Activated CD4-positive, alpha-beta T cell treated with anti-CD3 and anti-CD28 coated beads for 4 hours (primary cell): ENCODE data around the gene SMIM45.
"Not testable (repeated sequence)": the region's sequence is repeated elsewhere in the genome, so short reads cannot be mapped to it uniquely, and the experiment has no call there.

ENCODE experiments used
- DNase-seq, 2 donors: peaks; one replicate each; pipeline ENCODE4 v3.0.0-alpha.2; 2020

Gene SMIM45

DNA sequence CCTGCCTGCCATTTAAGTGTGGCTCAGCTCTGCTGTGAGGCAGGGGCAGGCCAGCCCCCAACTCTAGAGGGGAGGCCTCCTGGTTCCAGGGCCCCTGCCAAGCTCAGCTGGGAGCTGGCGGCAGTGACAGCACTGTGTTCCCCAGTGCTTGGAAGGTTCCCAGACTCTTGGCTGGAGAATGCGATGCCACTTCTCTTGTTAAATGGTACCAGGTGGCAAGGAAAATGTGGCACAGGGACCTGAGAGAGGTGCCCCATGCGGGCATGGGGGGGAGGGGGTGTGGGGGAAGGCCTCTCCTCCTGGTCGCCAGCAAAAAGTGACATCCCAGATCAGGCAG, 17.0 kb upstream of the SMIM45 start:
- DNase-seq = no peak

DNA sequence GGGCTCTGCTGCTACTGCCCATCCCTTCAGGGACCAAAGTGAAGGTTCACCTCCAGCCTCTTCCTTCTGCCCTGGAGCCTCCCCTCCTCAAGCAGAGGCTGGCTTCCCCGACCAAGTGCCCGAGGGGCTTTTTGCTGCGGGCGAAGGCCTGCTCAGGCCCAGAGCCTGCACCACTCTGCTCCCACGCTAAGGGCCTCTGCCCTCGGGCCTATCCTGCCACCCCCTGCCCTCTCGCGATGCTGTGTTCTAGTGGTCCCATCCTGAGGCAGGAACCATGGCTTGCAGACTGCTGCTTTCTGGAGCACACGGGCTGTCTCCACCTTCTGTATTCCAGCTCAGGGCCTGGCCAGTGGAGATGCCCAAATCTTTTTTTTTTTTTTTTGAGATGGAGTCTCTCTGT, 16.4 kb upstream of the SMIM45 start:
- no peak for DNase-seq

DNA sequence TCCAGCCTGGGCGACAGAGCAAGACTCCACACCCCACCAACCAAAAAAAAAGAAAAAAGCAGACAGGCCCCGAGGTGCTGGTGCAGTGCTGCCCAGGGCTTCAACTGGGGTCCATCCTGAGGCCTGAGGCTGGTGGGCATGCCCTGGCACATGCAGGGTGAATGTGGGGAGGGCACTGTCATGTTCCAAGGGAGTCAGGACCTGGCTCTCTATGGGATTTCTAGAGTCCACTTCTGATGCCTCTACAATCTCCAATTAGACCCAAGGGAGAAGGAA, 15.1 kb upstream of the SMIM45 start:
- no peak for DNase-seq

DNA sequence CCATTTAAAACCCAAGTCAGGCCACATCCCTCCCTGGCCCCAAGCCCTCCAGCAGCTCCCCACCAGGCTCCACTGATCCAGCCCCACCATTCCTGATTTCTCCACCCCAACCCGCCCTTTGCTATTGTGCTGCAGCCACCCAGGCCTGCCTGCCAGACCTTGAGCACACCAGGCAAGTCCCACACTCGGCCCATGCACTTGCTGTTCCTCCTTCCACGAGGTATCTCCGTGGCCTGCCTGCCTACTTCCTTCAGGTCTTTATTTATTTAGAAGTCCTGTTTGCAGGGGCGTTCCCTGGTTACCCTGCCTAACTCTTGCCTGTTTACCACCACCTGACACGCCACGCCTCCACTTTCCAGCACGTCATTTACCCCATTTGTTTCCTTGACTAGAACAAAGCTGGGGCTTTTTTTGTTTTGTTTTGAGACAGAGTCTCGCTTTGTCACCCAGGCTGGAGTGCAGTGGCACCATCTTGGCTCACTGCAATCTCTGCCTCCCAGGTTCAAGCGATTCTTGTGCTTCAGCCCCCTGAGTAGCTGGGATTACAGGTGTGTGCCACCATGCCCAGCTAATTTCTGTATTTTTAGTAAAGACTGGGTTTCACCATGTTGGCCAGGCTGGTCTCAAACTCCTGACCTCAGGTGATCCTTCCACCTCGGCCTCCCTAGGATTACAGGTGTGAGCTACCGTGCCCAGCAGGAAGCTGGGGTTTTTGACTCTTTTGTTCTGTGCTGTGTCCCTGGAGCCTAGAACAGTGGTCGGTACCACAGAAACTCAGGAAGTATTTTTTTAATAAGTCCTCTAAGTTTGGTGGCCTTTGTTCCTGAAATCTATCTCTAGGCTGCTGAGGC, 11.7 kb upstream of the SMIM45 start:
- peak; percentile 93 to 96 for DNase-seq

DNA sequence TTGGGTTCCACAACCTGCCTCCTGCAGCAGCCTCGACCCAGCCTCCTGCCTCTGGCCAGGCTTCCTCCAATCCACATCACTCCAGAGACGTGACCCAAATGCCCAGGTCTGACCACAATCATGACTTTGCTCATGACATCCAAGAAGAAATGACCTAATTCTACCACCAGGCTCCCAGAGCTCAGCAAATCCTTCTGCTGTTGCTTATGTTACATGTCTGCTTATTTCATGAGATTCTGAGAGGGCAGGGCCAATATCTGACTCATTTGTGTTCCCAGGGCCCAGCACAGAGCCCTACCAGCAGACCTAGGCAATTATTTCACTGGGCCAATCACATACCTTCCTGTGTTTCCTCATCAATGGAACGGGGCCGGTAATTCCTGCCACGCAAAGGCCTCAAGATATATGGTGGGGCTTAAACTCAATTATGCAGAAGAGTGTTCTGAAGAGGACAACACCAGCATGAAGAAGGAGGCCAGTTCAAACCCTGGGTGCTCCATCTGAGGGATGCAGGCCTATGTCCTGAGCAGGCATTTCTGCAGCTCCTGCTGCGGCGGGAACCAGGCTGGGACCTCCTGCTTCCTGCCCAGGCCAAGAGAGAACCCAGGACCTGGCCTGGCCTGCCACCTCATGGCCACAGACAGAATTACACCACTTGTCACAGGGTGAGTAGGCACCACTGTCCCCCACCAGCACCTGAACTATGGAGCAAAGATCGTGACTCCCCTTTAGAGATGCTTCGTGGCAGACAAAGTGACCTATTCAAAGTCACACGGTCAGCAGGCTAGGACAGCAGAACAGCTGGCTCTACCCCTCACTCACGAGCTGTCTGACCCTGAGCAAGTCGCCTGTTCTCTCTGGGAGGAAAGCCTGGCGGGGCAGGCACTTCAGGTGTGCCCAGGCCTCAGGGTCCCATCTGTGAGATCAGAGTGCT, 10.9 kb upstream of the SMIM45 start:
- DNase-seq = peak; percentile 80 to 84

DNA sequence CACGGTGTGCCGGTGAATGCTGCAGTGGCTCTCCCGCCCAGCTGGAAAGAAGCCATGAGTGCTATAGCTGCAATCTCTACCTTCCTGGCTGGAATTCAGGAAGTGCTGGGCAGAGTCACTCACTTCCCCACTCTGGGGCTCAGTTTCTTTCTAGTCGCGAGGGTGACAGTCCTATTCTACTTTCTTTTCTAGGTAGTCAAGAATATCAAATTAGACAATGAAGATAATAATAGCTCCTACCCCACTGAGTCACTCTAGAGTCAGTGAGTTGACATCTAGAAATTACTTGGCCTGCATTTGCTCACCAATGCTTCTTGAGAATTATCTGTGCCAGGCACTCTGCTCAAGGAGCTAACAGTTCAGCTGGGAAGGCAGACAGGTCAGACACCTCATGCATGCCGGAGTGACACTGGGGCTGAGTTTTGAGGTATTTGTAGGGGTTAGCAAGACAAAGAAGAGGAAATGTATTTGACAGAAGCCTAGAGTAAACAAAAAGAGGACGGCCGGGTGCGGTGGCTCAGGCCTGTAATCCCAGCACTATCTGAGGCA, 8.2 kb upstream of the SMIM45 start:
- DNase-seq = no peak

DNA sequence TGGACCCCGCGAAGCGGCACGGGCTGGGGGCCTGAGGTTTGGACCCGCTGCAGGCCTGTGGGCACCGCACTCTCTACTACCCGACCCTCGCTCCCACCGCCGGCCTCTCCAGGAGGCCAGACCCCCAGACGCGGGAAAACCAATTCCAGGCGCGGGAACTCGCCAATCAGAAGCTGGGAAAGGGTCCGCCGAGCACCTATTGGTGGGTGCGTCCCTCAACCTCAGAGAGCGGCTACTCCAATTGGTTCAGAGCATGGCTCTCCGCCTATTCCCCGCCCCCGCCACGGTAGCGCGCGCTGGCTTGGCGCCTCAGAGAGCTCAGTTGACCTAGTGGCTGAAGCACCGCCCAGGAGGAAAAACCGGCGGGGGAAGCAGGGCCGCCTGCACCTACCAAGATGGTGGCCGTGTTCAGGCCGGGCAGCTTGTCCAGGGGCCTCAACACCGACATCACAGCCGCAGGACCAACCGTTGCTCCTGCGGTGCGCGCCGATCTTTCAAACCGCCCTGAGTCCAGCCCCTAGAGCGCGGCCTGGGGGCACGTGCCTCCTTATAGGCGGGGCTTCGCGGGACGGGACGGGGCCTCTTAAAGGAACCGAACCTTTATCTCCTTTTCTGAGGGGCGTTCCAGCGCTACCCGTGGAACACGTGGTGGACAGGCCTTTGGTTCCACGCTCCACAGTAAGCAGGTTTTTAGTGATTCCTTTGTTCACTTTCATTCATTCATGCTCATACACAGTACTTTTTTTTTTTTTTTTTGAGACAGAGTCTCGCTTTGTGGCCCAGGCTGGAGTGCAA, 5.1 kb upstream of the SMIM45 start, which contains the start of gene CENPM:
TSS of gene CENPM (minus strand) at position 524 of the 795 bp plus-strand sequence. CDS start at position 448, 76 bp downstream.
- peak; percentile 86 to 88 for DNase-seq

DNA sequence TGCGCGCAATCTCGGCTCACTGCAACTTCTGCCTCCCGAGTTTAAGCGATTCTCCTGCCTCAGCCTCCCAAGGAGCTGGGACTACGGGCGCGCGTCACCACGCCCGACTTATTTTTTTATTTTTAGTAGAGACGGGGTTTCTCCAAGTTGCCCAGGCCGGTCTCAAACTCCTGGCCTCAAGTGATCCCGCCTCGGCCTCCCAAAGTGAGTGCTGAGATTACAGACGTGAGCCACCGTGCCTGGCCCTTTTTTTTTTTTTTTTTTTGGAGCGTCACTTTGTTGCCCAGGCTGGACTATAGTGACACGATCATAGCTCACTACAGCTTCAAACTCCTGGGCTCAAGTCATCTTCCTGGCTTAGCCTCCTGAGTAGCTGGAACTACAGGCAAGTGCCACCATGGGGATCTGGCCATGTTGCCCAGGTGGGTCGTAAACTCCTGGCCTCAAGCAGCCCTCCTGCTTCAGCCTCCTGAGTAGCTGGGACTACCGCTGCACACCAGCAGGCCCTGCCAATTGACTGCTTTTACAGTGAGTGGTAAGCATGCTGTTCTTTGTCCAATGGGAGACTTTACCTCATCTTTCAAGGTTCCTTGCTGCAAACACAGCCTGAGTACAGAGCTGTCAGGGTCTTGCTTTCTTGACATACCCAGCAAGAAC, 4.4 kb upstream of the SMIM45 start:
- no peak for DNase-seq

DNA sequence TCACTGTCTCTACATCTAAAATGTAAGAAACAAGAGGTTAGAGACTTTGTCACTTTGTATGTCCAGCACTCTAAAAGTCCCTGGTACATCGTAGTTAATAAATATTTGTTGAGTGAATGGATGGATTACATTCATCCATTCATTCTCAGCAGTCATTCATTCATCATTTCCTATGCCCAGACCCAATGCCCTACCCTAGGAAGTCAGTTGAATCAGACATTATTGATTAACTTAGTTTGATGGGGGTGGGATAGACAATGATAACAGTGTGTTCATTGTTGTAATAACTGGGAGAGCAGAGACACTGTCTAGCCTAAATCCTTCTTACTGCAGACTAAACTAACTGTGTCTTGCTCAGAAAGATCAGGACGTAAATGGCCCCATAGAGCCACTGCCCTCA, 3.8 kb upstream of the SMIM45 start:
- DNase-seq = no peak

DNA sequence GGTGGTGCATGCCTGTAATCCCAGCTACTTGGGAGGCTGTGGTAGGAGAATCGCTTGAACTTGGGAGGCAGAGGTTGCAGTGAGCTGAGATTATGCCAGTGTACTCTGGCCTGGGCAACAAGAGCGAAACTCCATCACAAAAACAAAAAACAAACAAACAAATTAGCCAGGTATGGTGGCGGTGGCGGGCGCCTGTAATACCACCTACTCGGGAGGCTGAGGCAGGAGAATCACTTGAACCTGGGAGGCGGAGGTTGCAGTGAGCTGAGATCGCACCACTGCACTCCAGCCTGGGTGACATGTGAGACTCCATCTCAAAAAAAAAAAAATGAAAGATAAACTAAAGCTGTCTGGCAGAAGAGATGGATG, 3.0 kb upstream of the SMIM45 start:
- not testable (repeated sequence) for DNase-seq

DNA sequence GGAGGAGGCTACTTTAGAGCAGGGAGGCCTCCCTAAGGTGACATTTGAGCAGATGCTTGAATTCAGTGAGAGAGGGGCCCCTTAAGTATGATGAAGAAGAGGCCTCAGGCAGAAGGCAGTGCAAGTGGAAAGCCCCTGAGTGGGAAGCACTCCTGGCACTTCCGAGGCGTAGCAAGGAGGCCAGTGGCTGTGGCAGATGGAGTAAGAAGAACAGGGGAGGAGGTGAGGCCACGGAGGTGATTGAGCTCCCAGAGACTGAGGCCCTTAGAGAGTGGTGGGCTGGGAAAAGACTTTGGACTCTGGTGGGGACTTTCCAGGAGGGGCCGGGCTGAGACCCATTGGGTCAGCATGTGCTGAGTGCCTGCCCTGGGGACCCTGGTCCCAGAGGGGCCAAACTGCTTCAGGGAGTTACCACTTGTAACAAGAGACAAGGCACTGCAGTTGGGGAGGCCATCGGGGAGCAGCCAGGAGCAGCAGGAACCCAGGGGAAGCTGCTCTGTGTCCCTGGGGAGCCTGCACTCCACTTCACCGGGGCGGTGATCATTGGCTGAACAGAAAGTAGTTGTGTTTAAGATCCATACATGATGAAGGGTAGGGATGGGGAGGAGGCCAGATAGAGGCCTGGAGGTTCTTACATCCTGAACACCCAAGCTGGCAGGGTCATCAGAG, 2.5 kb upstream of the SMIM45 start:
- DNase-seq = no peak

DNA sequence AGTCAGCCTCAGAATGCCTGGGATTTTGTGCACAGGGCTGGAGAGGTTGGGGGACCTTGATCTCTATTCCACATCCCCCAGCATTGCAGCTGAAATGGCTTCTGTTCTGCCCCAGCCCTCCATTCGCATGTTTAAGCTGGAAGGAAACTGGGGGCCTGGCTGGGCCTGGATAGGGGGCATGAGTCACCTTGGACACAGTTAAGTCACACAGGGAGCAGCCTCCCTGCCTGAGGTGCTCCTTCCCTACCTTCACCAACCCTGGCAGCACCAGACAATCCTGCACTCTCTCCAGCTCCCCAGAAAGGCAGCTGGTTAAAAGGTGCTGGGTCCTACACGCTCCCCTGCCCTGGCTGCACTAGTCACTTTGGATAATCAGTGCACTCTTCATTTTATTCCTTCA, 763 bp downstream of the SMIM45 start:
- DNase-seq = no peak

DNA sequence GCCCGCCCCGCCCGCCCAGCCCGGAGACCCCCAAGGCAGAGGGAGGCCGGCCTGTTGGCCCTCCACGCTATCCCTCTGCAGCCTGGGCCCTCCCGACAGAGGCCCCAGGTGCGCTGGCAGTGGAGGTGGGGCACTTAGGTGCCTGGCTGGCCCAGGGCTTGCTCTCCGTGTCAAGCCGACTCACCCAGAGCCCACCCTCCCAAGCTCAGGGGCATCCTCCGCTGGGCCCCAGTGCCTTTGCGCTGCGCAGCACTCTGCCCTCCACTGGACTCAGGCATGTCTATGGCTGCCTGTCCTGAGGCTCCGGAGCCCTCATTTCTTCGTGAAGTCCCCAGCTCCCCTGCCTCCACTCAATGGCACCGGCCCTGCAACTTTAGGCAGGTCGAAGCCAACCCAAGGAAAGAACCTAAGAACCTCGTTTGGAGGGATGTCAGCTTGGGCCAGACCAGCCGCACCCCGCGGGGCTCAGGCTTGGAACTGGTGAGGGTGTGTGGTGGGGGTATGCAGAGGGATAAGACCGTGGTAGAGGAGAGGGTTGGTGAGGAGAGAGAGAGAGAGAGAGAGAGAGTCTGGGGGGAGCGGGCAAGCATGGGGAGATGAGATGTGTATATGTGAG, 6.1 kb downstream of the SMIM45 start:
- no peak for DNase-seq

DNA sequence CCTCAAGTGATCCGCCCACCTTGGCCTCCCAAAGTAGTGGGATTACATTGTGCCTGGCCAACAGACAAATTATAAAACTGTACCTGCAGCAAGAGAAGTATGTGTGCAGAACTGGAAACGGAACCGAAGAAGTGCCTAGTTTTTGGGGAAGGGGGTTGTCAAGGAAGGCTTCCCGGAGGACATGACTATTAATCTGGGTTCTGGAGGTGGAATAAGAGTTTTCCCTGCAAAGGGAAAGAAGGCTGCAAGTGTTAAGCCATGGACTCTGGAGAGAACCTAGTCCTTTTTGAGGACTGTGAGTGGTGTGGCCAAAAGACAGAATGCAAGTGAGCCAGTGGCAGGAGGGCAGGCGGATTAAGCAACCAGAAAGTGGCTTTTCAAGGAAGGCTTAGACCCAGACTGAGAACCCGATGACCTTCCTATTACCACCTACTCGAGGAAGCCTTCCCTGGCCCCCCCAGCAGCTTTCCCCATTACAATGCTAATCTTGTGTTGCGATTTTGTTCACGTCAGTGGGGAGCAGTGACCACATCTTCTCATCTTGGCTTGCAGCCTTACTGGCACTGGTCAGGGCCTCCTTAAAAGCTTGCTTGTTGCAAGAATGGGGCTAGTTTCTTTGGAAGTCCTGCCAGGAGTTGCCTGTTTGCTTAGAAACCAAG, 11.6 kb downstream of the SMIM45 start:
- DNase-seq = no peak

DNA sequence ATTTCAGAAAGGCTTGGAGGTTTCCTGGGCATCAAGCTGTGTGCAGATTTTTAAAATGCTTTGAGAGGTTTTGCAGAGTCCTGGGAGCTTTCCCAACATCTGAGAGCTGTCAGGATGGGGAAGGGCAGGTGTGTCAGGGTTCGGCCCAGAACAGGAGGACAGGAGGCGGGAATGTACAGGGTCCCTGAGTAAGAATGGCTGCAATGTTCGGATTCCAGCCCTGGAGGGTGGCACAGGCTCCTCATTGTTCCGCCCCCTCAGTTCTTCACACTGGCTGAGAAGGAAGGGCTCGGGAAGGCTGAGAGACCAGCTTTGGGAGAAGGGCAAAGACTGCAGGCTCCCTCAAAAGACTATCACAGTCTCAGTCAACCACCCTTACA, 12.2 kb downstream of the SMIM45 start:
- no peak for DNase-seq

DNA sequence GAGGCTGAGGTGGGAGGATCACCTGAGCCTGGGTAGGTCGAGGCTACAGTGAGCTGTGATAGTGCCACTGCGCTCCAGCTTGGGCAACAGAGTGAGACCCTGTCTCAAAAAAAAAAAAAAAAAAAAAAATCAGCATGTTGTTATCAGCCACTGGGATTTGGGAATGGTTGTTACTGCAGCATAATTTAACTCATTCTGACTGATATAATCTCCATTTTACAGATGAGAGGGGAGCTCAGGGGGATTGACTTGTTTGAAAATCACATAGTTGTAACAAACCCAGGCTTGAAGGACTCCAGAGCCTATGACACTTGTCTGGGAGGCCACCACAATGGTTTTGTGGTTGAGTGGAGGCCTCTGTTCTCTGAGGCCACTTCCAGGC, 14.3 kb downstream of the SMIM45 start:
- DNase-seq = no peak

DNA sequence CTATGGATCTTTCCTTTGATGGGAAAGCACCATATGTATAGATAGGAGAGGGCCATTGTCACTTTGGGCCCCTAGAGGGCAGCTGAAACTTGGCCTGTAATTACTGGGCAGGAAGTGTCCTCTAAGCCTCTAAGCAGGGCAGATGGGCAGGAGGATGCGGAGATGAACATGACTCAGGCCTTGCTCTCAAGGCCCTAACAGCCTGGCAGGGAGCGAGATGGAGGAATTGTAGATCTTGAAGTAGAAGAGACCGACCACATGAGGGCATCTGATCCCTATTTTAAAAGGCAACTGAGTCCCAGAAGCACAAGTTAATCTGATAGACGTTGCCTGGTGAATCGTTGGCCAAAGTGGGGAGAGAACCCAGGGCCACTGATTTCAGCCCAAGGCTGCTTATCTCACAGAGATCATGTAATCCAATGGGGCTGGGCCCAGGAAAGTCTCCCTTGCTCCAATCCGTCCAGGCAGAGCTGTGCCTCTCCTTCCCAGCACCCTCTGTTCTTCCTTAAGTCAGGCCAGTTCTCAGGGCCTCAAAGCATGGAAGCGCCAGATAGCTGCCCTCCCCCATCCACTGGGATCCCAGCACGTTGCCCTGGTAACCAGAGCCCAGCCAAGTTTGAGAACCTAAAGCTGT, 14.8 kb downstream of the SMIM45 start:
- peak; percentile 31 to 43 for DNase-seq

DNA sequence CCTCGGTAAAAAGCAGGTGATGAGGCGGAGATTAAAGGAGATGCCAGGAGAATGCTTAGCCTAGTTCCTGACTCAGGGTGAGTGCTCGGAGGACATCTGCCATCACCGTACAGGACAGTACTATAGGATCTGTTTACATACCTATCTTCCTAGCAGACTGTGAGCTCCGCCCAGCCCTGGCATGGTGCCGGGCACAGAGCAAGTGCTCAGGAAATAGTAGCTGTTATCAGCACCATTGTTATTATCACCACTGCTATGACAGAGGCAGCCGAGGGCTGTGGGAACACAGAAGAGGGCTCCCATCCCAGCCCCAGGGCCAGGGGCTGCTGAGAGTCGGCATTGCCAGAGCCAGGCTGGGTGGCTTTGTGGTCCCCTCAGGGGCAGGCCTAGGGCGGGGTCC, 16.7 kb downstream of the SMIM45 start:
- no peak for DNase-seq

DNA sequence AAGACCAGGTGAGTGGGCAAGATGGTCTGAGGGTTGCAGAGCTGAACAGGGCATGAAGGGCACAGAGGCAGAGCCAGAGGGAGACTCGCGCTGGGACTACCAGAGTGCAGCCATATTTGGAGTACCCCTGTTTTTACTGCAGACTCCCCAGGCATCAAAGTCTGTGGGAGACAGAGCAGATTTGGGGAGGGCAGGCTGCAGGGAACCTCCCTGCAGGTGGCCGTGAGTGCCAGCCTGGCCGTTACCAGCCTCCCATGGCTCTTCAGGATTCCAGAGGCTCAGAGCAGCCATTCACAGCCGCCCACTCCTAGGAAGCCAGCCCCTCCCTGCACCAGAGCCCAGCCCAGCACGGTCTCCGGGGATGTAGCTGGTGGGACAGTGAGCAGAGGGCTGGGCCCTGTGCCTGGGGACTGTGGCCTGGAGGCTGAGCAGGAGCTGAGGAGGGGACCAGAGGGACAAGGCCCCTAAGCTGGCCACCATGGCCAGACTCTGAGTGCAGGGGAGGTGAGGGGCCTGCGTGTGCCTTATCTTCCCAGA, 17.2 kb downstream of the SMIM45 start, which contains the start of gene SEPTIN3:
TSS of gene SEPTIN3 (plus strand) at position 334 of the 537 bp plus-strand sequence. CDS start 2,050 bp downstream, outside the sequence.
- DNase-seq = no peak

DNA sequence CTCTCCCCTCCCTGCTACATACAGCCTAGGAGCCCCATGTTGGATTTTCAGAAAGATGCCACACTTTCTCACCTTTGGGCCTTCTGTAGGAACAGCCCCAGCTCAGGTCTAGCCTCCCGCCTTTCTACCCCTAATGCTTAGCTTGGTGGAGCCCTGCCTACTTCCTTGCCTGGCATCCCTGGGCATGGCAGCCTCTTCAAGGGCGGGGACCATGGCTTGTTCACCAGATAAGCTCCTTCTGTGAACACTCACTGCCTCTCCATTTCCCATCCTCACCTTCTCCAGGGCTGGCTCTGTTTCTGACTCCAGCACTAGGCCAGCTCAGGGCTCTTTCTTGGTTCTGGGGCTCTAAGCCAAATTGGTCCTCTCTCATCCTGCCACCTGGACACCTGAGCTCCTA, 18.7 kb downstream of the SMIM45 start:
- DNase-seq = no peak
